GM23338 (cell line): Measurements from ENCODE around the gene VWC2. TPM values are rescaled to one million over a fixed set of nuclear protein-coding genes. Genes with fewer than 3 reads are reported as not detected.

Experiments
- CREB1 ChIP-seq: fragments of 250-450 bp; sonication (Bioruptor Pico); IDR thresholded peaks from 2 replicates; pipeline ENCODE4 v1.5.0; 2020; ENCODE audit warnings: low read depth, mild to moderate bottlenecking, moderate library complexity
- CTCF ChIP-seq, 2 experiments: fragments of 200-600 bp in 1 of 2; sonication (generic) in 1 of 2; conservative IDR thresholded peaks; 2 replicates each; pipeline versions ENCODE4 v1.5.1 to v1.6.1; 2016 to 2017; ENCODE audit warnings: antibody characterized with exemption in 2 of 2, low read depth in 2 of 2, mild to moderate bottlenecking in 2 of 2, moderate library complexity in 1 of 2
- EZH2 ChIP-seq: fragments of 200-600 bp; sonication (generic); IDR thresholded peaks from one replicate; pipeline ENCODE4 v1.8.0; 2017; ENCODE audit warnings: antibody characterized with exemption, mild to moderate bottlenecking, low read depth; ENCODE audit not compliant: unreplicated experiment
- EZH2phosphoT487 ChIP-seq: fragments of 200-600 bp; sonication (generic); IDR thresholded peaks from one replicate; pipeline ENCODE4 v1.8.1; 2018; ENCODE audit warnings: antibody characterized with exemption; ENCODE audit not compliant: unreplicated experiment
- POLR2AphosphoS5 ChIP-seq: IDR thresholded peaks from 2 replicates; pipeline ENCODE4 v1.6.1; 2016; ENCODE audit warnings: antibody characterized with exemption, low read depth
- REST ChIP-seq: IDR thresholded peaks from one replicate; pipeline ENCODE4 v1.6.1; 2018; ENCODE audit warnings: antibody characterized with exemption; ENCODE audit not compliant: unreplicated experiment
- ZNF462 ChIP-seq: fragments of 250-450 bp; sonication (Bioruptor Pico); IDR thresholded peaks from 2 replicates; pipeline ENCODE4 v1.5.0; 2020; ENCODE audit warnings: mild to moderate bottlenecking, moderate library complexity
- polyA plus RNA-seq: library from polyadenylated mRNA; unstranded; fragments of >200 nt; fragmentation: Nextera tagmentation; extraction: Ambion mirVana; gene quantifications from 2 replicates; pipeline ENCODE4 v1.2.1, GENCODE V29; 2016
- total RNA-seq: library from RNA; depleted of rRNA; stranded (reverse); fragments of >200 nt; shearing (Covaris generic); gene quantifications from 2 replicates; pipeline ENCODE4 v1.2.3, GENCODE V29; 2014

Gene VWC2
- total and polyA plus RNA-seq, 2 experiments from 2014 or later = 0.15 to 0.45 TPM

- TF ChIP-seq ZNF462 (CRISPR knock-in tag) = no peak
- TF ChIP-seq CREB1 = no peak
- TF ChIP-seq EZH2 = no peak
- no peak for TF ChIP-seq POLR2AphosphoS5
- no peak for TF ChIP-seq EZH2phosphoT487
- no peak for TF ChIP-seq CTCF (conservative IDR thresholded peaks at IDR 0.05; ENCODE audit: low read depth in 2 of 2)
- TF ChIP-seq REST = no peak
Measured at GRCh38 chr7:49817279-49817678, 43.8 kb downstream of the VWC2 start (continued).
